ENCODE results near the gene CLEC14A.

- TF ChIP-seq TAF1 (IDR thresholded peaks at IDR 0.05; ENCODE audit: borderline replicate concordance, insufficient read depth, low read length) (no peak), POLR2AphosphoS5 (IDR thresholded peaks at IDR 0.05; ENCODE audit: low read depth, low read length) (no peak), FOXP2 (optimal IDR thresholded peaks at IDR 0.05; ENCODE audit: borderline replicate concordance, extremely low read depth, extremely low read length, insufficient read depth) (no peak), REST (IDR thresholded peaks at IDR 0.05; ENCODE audit: insufficient read depth in 1 of 2, low read depth in 2 of 2, low read length in 2 of 2) (no peak), SIN3A (IDR thresholded peaks at IDR 0.05; ENCODE audit: borderline replicate concordance, insufficient read depth, low read length) (no peak)
These were observed 553 bp downstream of the CLEC14A start for GRCh38 chr14:38255408-38255672.
